ENCODE measurements around the gene SEC63.
A peak's percentile ranks its signal among the peaks of the same experiment; 100 is the strongest.
"Not testable (repeated sequence)": the region's sequence is repeated elsewhere in the genome, so short reads cannot be mapped to it uniquely, and the experiment has no call there.

SEC63 gene

DNA sequence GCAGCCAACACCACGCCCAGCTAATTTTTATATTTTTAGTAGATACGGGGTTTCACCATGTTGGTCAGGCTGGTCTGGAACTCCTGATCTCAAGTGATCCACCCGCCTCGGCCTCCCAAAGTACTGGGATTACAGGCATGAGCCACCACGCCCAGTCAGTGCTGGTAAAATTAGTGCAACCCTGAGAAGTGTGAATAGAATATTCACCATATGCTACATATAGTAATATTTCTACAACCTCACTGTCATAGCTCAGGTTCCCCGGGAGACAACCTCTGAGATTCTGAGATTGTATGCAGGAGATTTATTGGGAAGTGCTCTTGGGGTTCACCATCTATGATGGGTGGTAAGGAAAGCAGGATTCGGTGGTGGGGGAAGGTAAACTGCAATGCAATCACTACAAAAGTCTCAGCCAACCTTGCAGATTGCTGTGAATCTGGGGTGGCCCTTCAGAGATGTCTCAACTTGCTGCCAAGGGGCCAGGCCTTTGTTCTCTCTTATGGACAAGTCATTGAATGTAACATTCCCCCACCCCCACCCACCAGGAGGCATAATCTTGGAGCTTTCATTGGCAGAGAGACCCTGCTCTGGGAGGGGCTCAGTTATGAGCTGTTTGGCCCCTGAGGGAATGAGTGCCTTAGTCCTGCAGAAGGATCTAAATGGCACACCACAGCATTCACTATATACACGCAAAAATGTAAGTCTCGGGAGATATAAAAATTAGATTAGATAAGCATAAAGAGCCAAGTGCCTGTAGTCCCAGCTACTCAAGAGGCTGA is 34.0 kb upstream of the SEC63 start:
- DNase-seq (ENCODE audit: low read depth): no peak
- TF ChIP-seq CTCF (conservative IDR thresholded peaks at IDR 0.05; ENCODE audit: low read depth, low read length): no peak
- no peak overlapping the region for H3K4me3 ChIP-seq (ENCODE audit: low read depth, low read length)

DNA sequence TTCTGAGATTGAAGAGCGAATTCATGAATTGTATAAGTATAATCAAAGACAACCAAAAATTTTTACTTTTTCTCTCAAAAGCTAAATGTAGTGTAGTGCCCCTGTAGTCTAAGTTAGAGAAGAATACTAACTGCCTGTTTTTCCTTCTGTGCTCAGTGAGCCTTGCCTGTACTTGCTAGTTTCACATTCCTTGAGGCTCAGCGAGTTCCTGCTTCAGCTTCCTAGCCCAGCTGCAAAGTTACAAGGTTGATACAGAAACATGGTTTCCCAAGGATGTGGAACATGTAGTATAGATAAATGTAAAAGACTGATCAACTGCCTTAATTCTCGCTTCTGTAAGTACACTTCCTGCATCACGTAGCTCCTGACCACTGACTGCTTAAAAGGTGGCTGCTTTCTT is 33.1 kb upstream of the SEC63 start:
- H3K4me3 ChIP-seq (ENCODE audit: low read depth, low read length): no peak overlapping the region
- peak; percentile 13 for DNase-seq (ENCODE audit: low read depth)
- TF ChIP-seq CTCF (conservative IDR thresholded peaks at IDR 0.05; ENCODE audit: low read depth, low read length): no peak

DNA sequence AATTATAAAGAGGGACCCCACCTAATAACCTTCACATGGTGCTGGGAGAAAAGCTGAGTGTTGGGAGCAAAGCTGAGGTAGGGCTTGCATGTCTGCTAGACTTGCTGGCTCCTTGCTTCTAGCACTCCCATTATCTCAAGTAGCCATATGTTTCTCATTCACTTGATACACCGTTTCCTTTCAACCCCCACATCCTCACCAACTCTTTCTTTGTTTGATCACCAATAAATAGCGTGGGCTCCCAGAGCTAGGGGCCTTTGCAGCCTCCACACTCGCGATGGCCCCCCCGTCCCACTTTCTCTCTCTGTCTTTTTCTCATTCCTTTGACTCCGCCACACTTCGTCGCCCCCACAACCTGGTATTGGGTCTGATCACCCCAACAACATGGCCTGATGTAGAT is 32.6 kb upstream of the SEC63 start:
- H3K4me3 ChIP-seq (ENCODE audit: low read depth, low read length); DNase-seq (ENCODE audit: low read depth): not testable (repeated sequence)

GRCh38 chr6:107989166-107990094 is 31.4 kb upstream of the SEC63 start:
- no peak for DNase-seq (ENCODE audit: low read depth)
- H3K4me3 ChIP-seq (ENCODE audit: low read depth, low read length): no peak overlapping the region
- TF ChIP-seq CTCF (conservative IDR thresholded peaks at IDR 0.05; ENCODE audit: low read depth, low read length): no peak

- DNase-seq (ENCODE audit: low read depth): no peak
- TF ChIP-seq CTCF (conservative IDR thresholded peaks at IDR 0.05; ENCODE audit: low read depth, low read length): no peak
Observed at GRCh38 chr6:107988570-107988969, 30.6 kb upstream of the SEC63 start.

DNA sequence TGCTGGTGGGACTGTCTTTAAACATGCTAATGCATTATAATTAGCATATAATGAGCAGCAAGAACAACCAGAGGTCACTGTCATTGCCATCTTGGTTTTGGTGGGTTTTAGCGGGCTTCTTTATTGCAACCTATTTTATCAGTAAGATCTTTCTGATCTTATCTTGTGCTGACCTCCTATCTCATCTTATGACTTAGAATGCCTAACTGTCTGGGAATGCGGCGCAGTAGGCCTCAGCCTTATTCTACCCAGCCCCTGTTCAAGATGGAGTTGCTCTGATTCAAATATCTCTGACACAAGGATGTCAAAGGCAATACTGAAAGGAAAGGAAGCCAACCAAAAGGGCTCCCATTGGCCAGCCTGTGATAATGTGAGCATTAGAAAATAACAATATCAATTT is 29.8 kb upstream of the SEC63 start:
- DNase-seq (ENCODE audit: low read depth): no peak
- H3K4me3 ChIP-seq (ENCODE audit: low read depth, low read length): no peak overlapping the region
- no peak for TF ChIP-seq CTCF (conservative IDR thresholded peaks at IDR 0.05; ENCODE audit: low read depth, low read length)

More at GRCh38 chr6:107988570-107988969, 30.6 kb upstream of the SEC63 start:
- H3K4me3 ChIP-seq (ENCODE audit: low read depth, low read length): no peak overlapping the region

GRCh38 chr6:107985701-107986100 is 27.7 kb upstream of the SEC63 start:
- no peak for TF ChIP-seq CTCF (conservative IDR thresholded peaks at IDR 0.05; ENCODE audit: low read depth, low read length)
- no peak overlapping the region for H3K4me3 ChIP-seq (ENCODE audit: low read depth, low read length)
- no peak for DNase-seq (ENCODE audit: low read depth)
